HEK293 (cell line): ENCODE results near the gene TCERG1L.

ENCODE experiments used
- YY1 ChIP-seq: fragments of 450-650 bp; formaldehyde crosslinking; IDR thresholded peaks from 2 replicates; pipeline ENCODE4 v1.5.1; 2018; ENCODE audit warnings: missing biosample characterization, missing genetic modification characterization
- ZNF146 ChIP-seq: fragments of 450-650 bp; formaldehyde crosslinking; IDR thresholded peaks from 2 replicates; pipeline ENCODE4 v1.5.1; 2016; ENCODE audit warnings: missing biosample characterization, missing genetic modification characterization
- ZNF19 ChIP-seq: fragments of 450-650 bp; formaldehyde crosslinking; IDR thresholded peaks from 2 replicates; pipeline ENCODE4; 2016; ENCODE audit warnings: missing biosample characterization, missing genetic modification characterization, low read depth
- ZNF274 ChIP-seq, 2 experiments: fragments of 200-500 bp in 1 of 2; fragments of 450-650 bp in 1 of 2; sonication (Bioruptor generic) in 1 of 2; formaldehyde crosslinking in 1 of 2; IDR thresholded peaks; 2 replicates each; pipeline versions ENCODE4 v1.5.1 to v1.6.1; 2014 to 2016; ENCODE audit warnings: borderline replicate concordance in 1 of 2, inconsistent platforms in 1 of 2, low read length in 1 of 2, missing biosample characterization in 1 of 2, missing genetic modification characterization in 1 of 2
- ZNF404 ChIP-seq: fragments of 450-650 bp; formaldehyde crosslinking; IDR thresholded peaks from 2 replicates; pipeline ENCODE4 v1.5.1; 2017; ENCODE audit warnings: missing biosample characterization, missing genetic modification characterization
- ZNF600 ChIP-seq: fragments of 450-650 bp; formaldehyde crosslinking; IDR thresholded peaks from 2 replicates; pipeline ENCODE4 v1.5.1; 2016; ENCODE audit warnings: missing biosample characterization, missing genetic modification characterization
- ZNF747 ChIP-seq: fragments of 450-650 bp; formaldehyde crosslinking; IDR thresholded peaks from 2 replicates; pipeline ENCODE4 v1.5.1; 2016; ENCODE audit warnings: missing biosample characterization, missing genetic modification characterization
- TF ChIP-seq, protein P1 (sequence below): fragments of 450-650 bp; formaldehyde crosslinking; IDR thresholded peaks from 2 replicates; pipeline ENCODE4 v1.5.1; 2016; ENCODE audit warnings: missing biosample characterization, missing genetic modification characterization
- TF ChIP-seq, protein P2 (sequence below): fragments of 450-650 bp; formaldehyde crosslinking; IDR thresholded peaks from 2 replicates; pipeline ENCODE4 v1.5.1; 2016; ENCODE audit warnings: missing biosample characterization, missing genetic modification characterization, low read depth
- TF ChIP-seq, protein P3 (sequence below): fragments of 450-650 bp; formaldehyde crosslinking; IDR thresholded peaks from 2 replicates; pipeline ENCODE4 v1.5.1; 2017; ENCODE audit warnings: missing biosample characterization, mild to moderate bottlenecking, missing genetic modification characterization, moderate library complexity
- TF ChIP-seq, protein P4 (sequence below): fragments of 450-650 bp; formaldehyde crosslinking; IDR thresholded peaks from 2 replicates; pipeline ENCODE4 v1.5.1; 2016; ENCODE audit warnings: missing biosample characterization, missing genetic modification characterization
- TF ChIP-seq, protein P5 (sequence below): fragments of 450-650 bp; formaldehyde crosslinking; IDR thresholded peaks from 2 replicates; pipeline ENCODE4 v1.5.1; 2016; ENCODE audit warnings: missing biosample characterization, missing genetic modification characterization
- TF ChIP-seq, protein P6 (sequence below): fragments of 450-650 bp; formaldehyde crosslinking; IDR thresholded peaks from 2 replicates; pipeline ENCODE4 v1.5.1; 2016; ENCODE audit warnings: missing biosample characterization, missing genetic modification characterization, borderline replicate concordance

DNA sequence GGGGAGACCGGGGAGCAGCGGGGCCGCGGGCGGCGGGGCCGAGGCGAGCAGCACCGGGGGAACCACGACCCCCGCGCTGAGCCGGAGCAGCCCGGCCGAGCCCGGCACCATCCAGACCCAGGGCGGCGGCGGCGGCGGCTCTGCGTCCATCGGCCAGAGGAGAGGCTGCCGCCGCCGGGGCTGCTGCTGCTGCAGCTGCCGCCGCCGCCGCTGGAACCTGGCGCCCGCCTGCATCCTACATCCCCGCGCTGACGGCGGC lies 190 bp downstream of the TCERG1L start:
- TF ChIP-seq, protein P1, sequence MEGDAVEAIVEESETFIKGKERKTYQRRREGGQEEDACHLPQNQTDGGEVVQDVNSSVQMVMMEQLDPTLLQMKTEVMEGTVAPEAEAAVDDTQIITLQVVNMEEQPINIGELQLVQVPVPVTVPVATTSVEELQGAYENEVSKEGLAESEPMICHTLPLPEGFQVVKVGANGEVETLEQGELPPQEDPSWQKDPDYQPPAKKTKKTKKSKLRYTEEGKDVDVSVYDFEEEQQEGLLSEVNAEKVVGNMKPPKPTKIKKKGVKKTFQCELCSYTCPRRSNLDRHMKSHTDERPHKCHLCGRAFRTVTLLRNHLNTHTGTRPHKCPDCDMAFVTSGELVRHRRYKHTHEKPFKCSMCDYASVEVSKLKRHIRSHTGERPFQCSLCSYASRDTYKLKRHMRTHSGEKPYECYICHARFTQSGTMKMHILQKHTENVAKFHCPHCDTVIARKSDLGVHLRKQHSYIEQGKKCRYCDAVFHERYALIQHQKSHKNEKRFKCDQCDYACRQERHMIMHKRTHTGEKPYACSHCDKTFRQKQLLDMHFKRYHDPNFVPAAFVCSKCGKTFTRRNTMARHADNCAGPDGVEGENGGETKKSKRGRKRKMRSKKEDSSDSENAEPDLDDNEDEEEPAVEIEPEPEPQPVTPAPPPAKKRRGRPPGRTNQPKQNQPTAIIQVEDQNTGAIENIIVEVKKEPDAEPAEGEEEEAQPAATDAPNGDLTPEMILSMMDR: no peak
- TF ChIP-seq ZNF274 (IDR thresholded peaks at IDR 0.05; ENCODE audit: low read length): no peak
- TF ChIP-seq ZNF274 (tag by site-specific recombination; IDR thresholded peaks at IDR 0.05; ENCODE audit: borderline replicate concordance): no peak
- no peak for TF ChIP-seq ZNF404 (tag by site-specific recombination)
- TF ChIP-seq, protein P2, sequence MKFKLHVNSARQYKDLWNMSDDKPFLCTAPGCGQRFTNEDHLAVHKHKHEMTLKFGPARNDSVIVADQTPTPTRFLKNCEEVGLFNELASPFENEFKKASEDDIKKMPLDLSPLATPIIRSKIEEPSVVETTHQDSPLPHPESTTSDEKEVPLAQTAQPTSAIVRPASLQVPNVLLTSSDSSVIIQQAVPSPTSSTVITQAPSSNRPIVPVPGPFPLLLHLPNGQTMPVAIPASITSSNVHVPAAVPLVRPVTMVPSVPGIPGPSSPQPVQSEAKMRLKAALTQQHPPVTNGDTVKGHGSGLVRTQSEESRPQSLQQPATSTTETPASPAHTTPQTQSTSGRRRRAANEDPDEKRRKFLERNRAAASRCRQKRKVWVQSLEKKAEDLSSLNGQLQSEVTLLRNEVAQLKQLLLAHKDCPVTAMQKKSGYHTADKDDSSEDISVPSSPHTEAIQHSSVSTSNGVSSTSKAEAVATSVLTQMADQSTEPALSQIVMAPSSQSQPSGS (tag by site-specific recombination): no peak
- TF ChIP-seq, protein P3, sequence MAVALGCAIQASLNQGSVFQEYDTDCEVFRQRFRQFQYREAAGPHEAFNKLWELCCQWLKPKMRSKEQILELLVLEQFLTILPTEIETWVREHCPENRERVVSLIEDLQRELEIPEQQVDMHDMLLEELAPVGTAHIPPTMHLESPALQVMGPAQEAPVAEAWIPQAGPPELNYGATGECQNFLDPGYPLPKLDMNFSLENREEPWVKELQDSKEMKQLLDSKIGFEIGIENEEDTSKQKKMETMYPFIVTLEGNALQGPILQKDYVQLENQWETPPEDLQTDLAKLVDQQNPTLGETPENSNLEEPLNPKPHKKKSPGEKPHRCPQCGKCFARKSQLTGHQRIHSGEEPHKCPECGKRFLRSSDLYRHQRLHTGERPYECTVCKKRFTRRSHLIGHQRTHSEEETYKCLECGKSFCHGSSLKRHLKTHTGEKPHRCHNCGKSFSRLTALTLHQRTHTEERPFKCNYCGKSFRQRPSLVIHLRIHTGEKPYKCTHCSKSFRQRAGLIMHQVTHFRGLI: no peak
- no peak for TF ChIP-seq ZNF146 (tag by site-specific recombination)
- TF ChIP-seq, protein P4, sequence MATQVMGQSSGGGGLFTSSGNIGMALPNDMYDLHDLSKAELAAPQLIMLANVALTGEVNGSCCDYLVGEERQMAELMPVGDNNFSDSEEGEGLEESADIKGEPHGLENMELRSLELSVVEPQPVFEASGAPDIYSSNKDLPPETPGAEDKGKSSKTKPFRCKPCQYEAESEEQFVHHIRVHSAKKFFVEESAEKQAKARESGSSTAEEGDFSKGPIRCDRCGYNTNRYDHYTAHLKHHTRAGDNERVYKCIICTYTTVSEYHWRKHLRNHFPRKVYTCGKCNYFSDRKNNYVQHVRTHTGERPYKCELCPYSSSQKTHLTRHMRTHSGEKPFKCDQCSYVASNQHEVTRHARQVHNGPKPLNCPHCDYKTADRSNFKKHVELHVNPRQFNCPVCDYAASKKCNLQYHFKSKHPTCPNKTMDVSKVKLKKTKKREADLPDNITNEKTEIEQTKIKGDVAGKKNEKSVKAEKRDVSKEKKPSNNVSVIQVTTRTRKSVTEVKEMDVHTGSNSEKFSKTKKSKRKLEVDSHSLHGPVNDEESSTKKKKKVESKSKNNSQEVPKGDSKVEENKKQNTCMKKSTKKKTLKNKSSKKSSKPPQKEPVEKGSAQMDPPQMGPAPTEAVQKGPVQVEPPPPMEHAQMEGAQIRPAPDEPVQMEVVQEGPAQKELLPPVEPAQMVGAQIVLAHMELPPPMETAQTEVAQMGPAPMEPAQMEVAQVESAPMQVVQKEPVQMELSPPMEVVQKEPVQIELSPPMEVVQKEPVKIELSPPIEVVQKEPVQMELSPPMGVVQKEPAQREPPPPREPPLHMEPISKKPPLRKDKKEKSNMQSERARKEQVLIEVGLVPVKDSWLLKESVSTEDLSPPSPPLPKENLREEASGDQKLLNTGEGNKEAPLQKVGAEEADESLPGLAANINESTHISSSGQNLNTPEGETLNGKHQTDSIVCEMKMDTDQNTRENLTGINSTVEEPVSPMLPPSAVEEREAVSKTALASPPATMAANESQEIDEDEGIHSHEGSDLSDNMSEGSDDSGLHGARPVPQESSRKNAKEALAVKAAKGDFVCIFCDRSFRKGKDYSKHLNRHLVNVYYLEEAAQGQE (tag by site-specific recombination): no peak
- TF ChIP-seq, protein P5, sequence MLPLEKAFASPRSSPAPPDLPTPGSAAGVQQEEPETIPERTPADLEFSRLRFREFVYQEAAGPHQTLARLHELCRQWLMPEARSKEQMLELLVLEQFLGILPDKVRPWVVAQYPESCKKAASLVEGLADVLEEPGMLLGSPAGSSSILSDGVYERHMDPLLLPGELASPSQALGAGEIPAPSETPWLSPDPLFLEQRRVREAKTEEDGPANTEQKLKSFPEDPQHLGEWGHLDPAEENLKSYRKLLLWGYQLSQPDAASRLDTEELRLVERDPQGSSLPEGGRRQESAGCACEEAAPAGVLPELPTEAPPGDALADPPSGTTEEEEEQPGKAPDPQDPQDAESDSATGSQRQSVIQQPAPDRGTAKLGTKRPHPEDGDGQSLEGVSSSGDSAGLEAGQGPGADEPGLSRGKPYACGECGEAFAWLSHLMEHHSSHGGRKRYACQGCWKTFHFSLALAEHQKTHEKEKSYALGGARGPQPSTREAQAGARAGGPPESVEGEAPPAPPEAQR (tag by site-specific recombination): no peak
- TF ChIP-seq, protein P6, sequence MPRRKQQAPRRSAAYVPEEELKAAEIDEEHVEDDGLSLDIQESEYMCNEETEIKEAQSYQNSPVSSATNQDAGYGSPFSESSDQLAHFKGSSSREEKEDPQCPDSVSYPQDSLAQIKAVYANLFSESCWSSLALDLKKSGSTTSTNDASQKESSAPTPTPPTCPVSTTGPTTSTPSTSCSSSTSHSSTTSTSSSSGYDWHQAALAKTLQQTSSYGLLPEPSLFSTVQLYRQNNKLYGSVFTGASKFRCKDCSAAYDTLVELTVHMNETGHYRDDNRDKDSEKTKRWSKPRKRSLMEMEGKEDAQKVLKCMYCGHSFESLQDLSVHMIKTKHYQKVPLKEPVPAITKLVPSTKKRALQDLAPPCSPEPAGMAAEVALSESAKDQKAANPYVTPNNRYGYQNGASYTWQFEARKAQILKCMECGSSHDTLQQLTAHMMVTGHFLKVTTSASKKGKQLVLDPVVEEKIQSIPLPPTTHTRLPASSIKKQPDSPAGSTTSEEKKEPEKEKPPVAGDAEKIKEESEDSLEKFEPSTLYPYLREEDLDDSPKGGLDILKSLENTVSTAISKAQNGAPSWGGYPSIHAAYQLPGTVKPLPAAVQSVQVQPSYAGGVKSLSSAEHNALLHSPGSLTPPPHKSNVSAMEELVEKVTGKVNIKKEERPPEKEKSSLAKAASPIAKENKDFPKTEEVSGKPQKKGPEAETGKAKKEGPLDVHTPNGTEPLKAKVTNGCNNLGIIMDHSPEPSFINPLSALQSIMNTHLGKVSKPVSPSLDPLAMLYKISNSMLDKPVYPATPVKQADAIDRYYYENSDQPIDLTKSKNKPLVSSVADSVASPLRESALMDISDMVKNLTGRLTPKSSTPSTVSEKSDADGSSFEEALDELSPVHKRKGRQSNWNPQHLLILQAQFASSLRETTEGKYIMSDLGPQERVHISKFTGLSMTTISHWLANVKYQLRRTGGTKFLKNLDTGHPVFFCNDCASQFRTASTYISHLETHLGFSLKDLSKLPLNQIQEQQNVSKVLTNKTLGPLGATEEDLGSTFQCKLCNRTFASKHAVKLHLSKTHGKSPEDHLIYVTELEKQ: no peak
- no peak for TF ChIP-seq YY1 (tag by site-specific recombination)
- no peak for TF ChIP-seq ZNF19
- no peak for TF ChIP-seq ZNF747
- no peak for TF ChIP-seq ZNF600 (tag by site-specific recombination)
